AG04449 (cell line): Measurements from ENCODE around the gene AP2M1.

Experiments used
- CTCF ChIA-PET: fragments of 350-600 bp; formaldehyde crosslinking; extraction: SDS; loops from one replicate; lab custom pipeline; 2021; ENCODE audit warnings: antibody characterized with exemption; lab: Yijun Ruan, JAX
- POLR2A ChIA-PET: fragments of 400-600, 350-600 bp; formaldehyde crosslinking; extraction: SDS; loops from one replicate; lab custom pipeline; 2020; ENCODE audit warnings: antibody characterized with exemption, inconsistent platforms; lab: Yijun Ruan, JAX
- DNase-seq: peaks from one replicate; pipeline ENCODE4 v3.0.0-alpha.2; 2010; ENCODE audit warnings: low read depth, low spot score
- H3K4me3 ChIP-seq: 2 replicates; pipeline ENCODE4 v1.5.1; 2011; ENCODE audit warnings: low read depth, mild to moderate bottlenecking, control low read depth, low read length
- CTCF ChIP-seq: IDR thresholded peaks from one replicate; pipeline ENCODE4 v1.5.1; 2011; ENCODE audit warnings: mild to moderate bottlenecking, moderate library complexity, low read length, control low read depth, inconsistent platforms; ENCODE audit not compliant: insufficient read depth; ENCODE audit errors: missing control alignments

Gene AP2M1

GRCh38 chr3:184134746-184135148 lies 39.9 kb upstream of the AP2M1 start:
- no peak for DNase-seq
- CTCF ChIA-PET = interaction anchor here (0.6 to 5.7 kb wide), 11 partner anchors 11 to 239 kb away, joined by 3 to 46 read pairs (median 3); partner anchors contain the start of genes ABCC5 and EEF1AKMT4
- TF ChIP-seq CTCF = no peak
- POLR2A ChIA-PET = interaction anchor here (0.8 to 2.6 kb wide), 6 partner anchors 21 to 239 kb away, joined by 3 to 8 read pairs (median 4); partner anchors contain the start of genes ABCF3, AP2M1 and DVL3
- peak overlapping the region; percentile 96 for H3K4me3 ChIP-seq

- POLR2A ChIA-PET = interaction anchor here (0.8 to 2.6 kb wide), 4 partner anchors 21 to 50 kb away, joined by 4 to 8 read pairs (median 6); partner anchors contain the start of genes ABCF3, AP2M1 and DVL3
- peak within 1 kb of the TSS; percentile 96 for H3K4me3 ChIP-seq
- CTCF ChIA-PET = interaction anchor here (0.6 to 5.7 kb wide), 16 partner anchors 10 to 251 kb away, joined by 3 to 46 read pairs (median 3); partner anchors contain the start of genes ABCC5, EEF1AKMT4 and PARL
- TF ChIP-seq CTCF = peak; percentile 38
- peak; percentile 69 for DNase-seq
Measured at GRCh38 chr3:184135149-184135910, 39.3 kb upstream of the AP2M1 start, which contains the start of gene EIF2B5. TSS of gene EIF2B5 (plus strand) at chr3:184135358. CDS start at chr3:184135386, 28 bp downstream.

- ChIA-PET POLR2A (interaction anchor here (1.5 to 2.6 kb wide), 2 partner anchors 41 to 50 kb away, joined by 4 to 8 read pairs; partner anchors contain the start of gene ABCF3), CTCF (interaction anchor here (0.7 to 5.7 kb wide), 14 partner anchors 9 to 252 kb away, joined by 3 to 46 read pairs (median 3); partner anchors contain the start of genes EEF1AKMT4 and PARL)
- no peak for TF ChIP-seq CTCF
- no peak for DNase-seq
- peak overlapping the region; percentile 96 for H3K4me3 ChIP-seq
Measured at GRCh38 chr3:184135911-184136260, 38.8 kb upstream of the AP2M1 start.

GRCh38 chr3:184140436-184140835 lies 34.2 kb upstream of the AP2M1 start:
- no peak for DNase-seq
- no peak for TF ChIP-seq CTCF
- CTCF ChIA-PET = no interaction called here
- no peak overlapping the region for H3K4me3 ChIP-seq
- POLR2A ChIA-PET = no interaction called here

- no peak overlapping the region for H3K4me3 ChIP-seq
- DNase-seq = no peak
- POLR2A ChIA-PET = no interaction called here
- CTCF ChIA-PET = no interaction called here
- no peak for TF ChIP-seq CTCF
Measured at GRCh38 chr3:184142199-184142598, 32.5 kb upstream of the AP2M1 start.

GRCh38 chr3:184143327-184143726 lies 31.3 kb upstream of the AP2M1 start:
- POLR2A ChIA-PET = no interaction called here
- no peak for DNase-seq
- H3K4me3 ChIP-seq = no peak overlapping the region
- CTCF ChIA-PET = interaction anchor here (0.9 to 4.1 kb wide), 3 partner anchors 8 to 107 kb away, joined by 4 to 46 read pairs (median 24); partner anchors contain the start of genes EEF1AKMT4 and EIF2B5
- TF ChIP-seq CTCF = no peak
